IPS-NIHi7 (cell line): ENCODE measurements around the gene PIH1D1.

Experiments used
- DNase-seq: peaks from one replicate; pipeline ENCODE4 v3.0.0; 2012; ENCODE audit warnings: mixed read lengths; ENCODE audit errors: extremely low spot score

Gene PIH1D1

DNA sequence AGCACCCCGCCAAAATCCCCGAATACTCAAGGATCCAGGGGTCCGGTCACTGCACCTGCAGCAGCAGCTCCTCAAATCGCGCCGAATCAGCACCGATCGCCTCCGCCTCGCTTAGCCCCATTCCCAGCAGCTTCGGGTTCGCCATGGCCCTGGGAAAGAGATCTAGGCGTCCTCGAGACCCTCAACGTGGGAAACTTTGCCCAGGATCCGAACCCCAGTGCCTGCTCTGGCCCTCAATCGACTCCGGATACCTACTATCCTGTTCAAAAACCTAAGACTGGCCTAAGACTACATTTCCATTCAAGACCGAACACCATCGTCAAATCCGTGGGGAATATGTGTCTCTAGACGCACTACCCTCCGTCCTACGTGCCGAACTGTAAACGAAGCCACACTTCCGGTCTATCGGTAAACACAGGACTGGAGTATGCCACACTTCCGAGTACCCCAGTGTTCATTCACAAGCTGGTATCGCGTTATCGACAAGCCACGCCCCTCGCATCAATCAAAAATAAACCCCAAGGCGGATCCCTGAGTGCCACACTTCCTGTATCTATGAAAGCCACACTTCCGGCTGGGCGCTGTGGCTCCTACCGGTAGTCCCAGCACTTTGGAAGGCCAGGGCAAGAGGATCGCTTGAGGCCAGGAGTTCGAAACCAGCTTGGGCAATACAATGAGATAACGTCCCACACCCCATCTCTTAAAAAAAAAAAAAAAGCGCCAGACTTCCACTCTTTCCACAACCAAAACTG, at the start of gene PIH1D1:
Gene PIH1D1 (minus strand): TSS at position 385 of the 752 bp plus-strand sequence. CDS start 240 bp downstream, at position 145.
- peak; percentile 82 for DNase-seq

DNA sequence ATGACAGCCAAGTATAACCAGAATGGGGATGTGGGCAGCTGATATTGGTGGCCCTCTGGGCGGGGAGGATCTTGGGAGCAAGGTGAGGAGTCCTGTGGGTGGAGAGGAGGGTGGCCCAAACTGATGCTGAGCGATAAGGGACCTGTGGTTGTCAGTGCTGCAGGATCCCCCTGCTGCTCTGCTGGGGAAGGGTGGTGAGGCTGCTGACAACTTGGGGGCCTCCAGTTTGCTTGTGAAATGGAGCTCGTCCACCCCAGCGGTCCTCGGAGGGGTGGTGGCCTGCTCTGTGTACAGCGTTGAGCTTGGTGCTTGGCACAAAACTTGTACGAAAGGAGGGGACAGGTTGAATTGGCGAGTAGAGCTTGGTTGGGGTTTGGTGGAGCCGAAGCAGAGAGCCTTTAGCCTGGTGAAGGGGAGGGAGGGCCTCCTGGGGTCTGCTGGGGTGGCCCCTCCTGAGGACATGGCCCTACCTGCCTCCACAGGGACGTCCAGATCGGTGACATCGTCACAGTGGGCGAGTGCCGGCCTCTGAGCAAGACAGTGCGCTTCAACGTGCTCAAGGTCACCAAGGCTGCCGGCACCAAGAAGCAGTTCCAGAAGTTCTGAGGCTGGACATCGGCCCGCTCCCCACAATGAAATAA, 47.5 kb upstream of the PIH1D1 start:
- DNase-seq, result no peak

DNA sequence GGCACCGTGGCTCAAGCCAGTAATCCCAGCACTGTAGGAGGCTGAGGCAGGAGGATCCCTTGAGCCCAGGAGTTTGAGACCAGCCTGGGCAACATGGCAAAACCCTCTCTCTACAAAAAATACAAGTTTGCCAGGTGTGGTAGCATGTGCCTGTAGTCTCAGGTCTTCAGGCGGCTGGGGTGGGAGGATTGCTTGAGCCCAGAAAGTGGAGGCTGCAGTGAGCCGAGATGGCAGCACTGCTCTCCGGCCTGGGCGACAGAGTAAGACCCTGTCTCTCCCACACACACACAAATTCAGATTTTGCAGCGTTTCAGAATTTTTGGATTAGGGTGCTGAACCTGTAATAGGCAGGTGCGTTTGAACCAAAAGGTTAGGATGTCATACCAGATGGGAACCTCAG, 46.9 kb upstream of the PIH1D1 start:
- no peak for DNase-seq

GRCh38 chr19:49497789-49498103, 46.1 kb upstream of the PIH1D1 start:
- DNase-seq, result no peak

- no peak for DNase-seq
These were observed 45.6 kb upstream of the PIH1D1 start for GRCh38 chr19:49497047-49497788.

DNA sequence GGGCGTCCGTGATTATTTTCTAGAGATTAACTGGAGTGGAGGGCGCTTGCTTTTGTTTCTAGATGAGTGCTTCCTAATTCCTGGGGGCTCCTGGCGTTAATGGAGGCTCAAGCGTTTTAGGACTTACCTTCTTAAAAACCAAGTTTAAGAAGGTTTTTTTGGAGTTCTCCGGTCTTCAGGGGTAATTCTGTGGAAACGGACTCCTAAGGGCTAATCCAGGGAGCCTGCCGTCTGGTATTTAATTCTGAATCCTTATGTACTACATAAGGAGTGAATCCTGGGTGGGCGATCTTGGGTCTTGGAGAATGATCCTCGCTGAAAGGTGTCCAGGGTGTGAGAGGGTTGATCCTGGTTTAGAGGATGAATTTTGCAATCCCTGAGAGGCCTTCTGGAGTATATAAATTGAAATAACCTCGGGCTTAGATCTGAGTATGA, 45.0 kb upstream of the PIH1D1 start:
- DNase-seq, result no peak

DNA sequence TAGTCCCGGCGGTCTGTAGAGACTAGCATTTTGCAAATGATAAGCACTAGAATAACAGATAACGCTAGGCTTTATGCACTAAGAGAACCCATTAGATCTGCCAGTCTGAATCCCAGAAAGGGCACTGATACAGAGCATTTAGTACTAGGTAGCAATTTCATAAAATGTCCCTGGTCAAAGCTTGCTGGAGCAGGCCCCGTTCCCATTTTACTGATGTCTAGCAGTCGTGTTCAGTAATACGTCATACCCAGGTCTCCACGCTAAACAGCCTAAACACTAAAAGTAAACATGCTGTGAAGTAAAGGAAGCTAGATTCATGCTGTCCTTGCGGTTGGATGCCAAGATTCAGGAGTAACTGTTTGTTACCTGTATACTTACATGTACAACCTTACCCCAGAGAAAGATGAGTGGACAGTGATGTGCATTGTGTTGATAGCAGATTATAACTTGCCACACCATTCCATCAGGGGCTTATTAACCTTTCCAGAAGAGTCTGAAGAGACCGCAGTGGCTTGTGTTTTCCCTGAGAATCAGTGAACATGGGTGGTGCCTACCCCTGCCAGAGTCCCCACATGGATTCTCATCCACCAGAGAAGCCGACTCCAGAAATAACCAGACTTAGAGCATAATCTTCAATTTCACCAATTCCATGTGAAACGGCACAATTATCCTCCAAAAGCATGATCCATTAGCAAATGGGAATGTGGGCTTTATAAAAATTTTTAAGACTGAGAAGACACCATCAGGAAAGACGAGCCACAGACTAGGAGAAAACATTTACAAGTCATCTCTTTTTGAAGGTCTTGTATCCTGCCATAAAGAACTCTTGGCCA, 41.2 kb upstream of the PIH1D1 start:
- DNase-seq, result no peak

- DNase-seq, result no peak
These were observed 40.4 kb upstream of the PIH1D1 start for GRCh38 chr19:49491804-49492572.

GRCh38 chr19:49491030-49491803, 39.6 kb upstream of the PIH1D1 start:
- DNase-seq, result no peak

GRCh38 chr19:49490287-49491029, 38.8 kb upstream of the PIH1D1 start:
- DNase-seq, result no peak

DNA sequence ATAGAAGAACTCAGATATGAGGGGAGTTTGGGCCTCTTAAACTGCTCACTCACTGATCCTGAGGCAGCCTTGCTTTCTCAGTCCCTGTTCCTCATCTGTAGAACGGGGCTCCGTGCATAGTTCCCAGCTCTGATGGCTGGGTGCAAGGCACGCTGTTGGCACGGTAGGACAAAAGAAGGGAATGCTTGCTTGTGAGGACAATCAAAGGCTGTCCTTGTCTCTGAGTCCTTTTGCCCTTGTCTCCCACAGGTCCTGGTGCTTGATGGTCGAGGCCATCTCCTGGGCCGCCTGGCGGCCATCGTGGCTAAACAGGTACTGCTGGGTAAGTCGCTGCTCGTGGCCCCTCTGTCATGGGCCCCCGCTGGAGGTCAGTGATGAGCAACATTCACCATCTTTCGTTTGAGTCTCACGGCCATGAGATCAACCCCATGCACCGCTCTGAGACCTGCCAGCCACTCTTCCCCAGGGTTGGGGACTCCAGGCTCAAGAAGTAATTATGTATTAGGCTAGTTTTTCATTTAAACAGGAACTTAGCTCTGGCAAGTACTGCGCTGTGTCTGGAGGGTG, 38.1 kb upstream of the PIH1D1 start:
- no peak for DNase-seq

- no peak for DNase-seq
These were observed 37.4 kb upstream of the PIH1D1 start for GRCh38 chr19:49488863-49489537.

DNA sequence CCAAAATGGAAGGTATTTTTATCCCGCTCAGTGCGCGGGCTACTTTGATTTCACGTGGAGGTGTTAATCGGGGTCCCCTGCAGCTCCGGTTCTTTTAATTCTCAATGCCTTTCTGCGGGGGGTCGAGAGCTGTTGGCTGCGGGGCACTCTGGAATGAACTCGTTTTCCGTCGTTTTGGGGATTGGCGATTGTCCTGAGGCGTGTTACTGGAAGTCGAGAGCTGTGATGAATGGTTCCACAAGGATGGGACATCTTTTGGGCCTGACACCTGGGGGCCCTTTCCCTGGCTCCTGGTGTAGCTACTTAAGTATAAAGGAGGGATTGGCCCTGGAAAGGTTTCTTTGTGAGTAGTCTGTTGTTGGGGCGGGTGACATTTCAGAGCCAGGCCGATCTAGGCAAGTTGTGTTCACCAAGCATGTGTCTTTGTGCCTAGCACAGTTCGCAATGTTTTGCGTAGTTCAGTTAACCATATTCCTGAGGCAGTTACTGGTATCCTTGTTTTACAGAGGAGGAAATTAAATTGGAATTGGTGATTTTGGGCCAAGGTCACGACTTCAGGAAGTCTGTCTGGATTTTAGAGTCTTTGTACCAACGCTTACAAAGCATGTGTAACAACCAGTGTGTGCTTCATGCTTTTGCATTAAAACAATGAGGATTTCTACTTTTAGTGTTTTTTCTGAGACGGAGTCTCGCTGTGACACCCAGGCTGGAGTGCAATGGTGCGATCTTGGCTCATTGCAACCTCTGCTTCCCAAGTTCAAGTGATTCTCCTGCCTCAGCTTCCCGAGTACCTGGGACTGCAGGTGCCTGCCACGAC, 36.6 kb upstream of the PIH1D1 start:
- no peak for DNase-seq

- peak; percentile 96 for DNase-seq
These were observed 35.8 kb upstream of the PIH1D1 start, which contains the start of gene RPL13A for GRCh38 chr19:49487277-49488045. Gene RPL13A, plus strand, starts transcription at chr19:49487608. Its CDS starts 22 bp downstream, at chr19:49487630.

DNA sequence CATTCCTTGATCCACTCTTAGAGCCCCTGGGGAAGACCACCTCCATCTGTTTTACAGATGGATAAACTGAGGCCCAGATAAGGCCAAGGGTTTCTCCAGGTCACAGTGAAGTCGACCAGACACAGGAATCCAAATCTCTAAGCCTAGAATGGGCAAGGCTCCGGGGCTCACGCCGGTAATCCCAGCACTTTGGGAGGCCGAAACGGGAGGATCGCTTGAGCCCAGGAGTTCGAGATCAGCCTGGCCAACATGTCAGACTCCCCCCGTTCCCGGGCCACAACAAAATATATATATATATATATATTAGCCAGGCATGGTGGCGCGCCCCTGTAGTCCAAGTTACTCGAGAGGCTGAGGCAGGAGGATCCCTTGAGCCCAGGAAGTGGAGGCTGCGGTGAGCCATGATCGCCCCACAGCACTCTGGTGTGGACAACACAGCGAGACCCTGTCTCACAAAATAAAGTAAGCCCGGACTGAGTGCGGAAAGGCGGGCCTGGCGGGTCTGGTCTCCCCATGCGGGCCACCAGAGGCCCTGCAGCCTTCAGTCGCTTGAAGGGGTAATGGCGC, 35.2 kb upstream of the PIH1D1 start:
- no peak for DNase-seq

DNA sequence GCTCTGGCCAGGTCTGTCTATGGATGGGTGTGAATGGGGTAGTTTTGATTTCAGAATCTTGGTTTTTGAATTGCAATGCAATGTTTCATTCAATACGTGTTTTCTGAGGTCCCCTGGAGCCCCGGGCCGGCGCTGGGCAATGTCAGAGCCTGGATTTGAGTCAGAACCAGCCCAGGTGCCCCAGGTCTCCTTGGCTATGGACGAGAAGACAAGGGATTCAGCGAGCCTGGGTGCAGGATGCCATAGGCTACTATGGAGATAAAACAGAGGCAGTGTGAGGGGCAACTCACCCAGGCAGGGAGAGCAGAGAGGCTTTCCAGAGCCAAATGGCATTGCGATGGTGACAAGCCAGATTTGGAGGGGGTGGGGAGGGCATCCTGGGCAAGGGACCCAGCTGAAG, 34.6 kb upstream of the PIH1D1 start:
- no peak for DNase-seq
